22Rv1 (cell line): ENCODE results near the gene CRIP2.

Experiments used
- CTCF ChIP-seq: fragments of 450-650 bp; IDR thresholded peaks from 2 replicates; pipeline ENCODE4 v1.5.1; 2017; ENCODE audit warnings: mild to moderate bottlenecking
- ZFX ChIP-seq: fragments of 450-650 bp; IDR thresholded peaks from 2 replicates; pipeline ENCODE4 v1.6.1; 2017; ENCODE audit warnings: antibody characterized with exemption, borderline replicate concordance

DNA sequence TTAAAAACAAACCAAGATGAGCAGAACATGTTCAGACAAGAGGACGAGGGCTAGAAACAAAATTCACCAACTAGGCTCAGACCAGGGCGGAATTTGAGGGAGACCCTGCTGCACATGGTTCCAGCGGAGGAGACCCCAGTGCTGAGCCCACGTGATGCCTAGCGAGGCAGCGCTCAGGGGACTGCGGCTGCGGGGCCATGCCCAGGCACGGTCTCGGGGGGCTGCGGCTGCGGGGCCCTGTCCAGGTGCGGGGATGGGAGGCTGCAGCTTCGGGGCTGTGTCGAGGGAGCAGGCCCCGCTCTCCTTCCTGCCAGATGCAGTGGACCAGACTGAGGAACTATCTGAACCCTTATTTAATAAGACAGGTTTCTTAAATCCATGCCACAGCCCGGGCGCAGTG, 12.7 kb upstream of the CRIP2 start:
- no peak for TF ChIP-seq ZFX
- TF ChIP-seq CTCF, result no peak
